ENCODE measurements around the gene FBXL13. TPM values are rescaled to one million over a fixed set of nuclear protein-coding genes. Genes with fewer than 3 reads are reported as not detected.
"Not testable (repeated sequence)": the region's sequence is repeated elsewhere in the genome, so short reads cannot be mapped to it uniquely, and the experiment has no call there.

The FBXL13 gene
- total RNA-seq, 1 donor from 2014 or later, result 3.0 TPM

DNA sequence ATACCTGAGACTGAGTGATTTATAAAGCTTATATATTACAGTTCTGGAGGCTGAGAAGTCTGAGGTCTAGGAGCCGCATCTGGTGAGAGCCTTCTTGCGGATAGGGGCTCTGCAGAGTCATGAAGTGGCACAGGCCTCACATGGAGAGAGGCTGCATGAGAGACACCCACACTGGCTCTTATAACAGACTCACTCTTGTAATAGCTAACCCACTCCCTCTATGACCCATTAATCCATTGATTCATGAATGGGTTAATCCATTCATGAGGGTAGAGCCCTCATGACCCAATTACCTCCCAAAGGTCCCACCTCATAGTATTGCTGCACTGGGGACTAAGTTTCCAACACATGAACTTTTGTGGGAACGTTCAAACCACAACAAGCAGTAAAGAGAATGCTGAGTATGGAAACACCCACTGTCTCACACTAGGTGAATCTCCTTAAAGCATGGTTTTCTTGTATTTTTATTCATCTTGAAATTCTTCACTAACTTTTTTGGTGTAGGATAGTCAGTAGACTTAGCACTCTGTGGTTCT, 304.9 kb downstream of the FBXL13 start:
- H3K9me3 ChIP-seq; H3K27ac ChIP-seq; H3K4me3 ChIP-seq; H3K27me3 ChIP-seq; ATAC-seq; H3K4me1 ChIP-seq; intact Hi-C loops (cut with DNase I); DNase-seq; H3K36me3 ChIP-seq: not testable (repeated sequence)

DNA sequence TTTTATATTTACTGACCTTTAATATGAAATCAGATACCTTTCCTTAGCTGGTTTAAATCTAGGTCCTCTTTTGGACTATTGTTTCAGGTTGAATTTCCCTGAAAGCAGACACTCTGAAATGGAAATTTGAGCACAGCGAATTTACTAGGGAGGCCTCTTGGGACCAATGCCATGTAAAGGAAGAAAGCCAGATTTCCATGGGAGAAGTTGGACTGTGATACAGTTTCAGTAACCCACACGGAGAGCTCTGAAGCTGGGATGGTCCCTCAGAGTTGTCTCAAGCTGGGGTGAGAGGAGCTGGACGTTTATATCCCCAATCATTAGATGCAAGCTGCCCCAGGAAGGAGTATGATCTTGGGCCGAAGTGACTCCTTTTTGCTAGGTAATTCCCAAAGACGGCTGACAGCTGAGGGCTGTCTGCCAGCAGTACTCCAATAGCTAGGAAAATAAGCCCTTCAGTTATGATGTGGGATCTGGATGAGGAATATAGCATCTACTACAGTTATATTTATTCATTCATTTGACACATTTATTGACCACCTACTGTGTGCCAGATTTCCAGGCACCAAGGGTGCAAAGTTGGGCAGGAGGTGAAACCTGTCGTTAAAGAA, 311.2 kb downstream of the FBXL13 start:
- H3K36me3 ChIP-seq; intact Hi-C loops (cut with DNase I); H3K27me3 ChIP-seq; H3K27ac ChIP-seq; DNase-seq; H3K9me3 ChIP-seq; H3K4me1 ChIP-seq; H3K4me3 ChIP-seq; ATAC-seq: not testable (repeated sequence)

Other genes starting within 250 kb of the FBXL13 start
- 0.58 TPM for gene LRRC17, start 161.8 kb downstream of the FBXL13 start, total RNA-seq
- gene ARMC10, start 344 bp upstream of the FBXL13 start, total RNA-seq, result 33.3 TPM
- 13.3 TPM for gene NAPEPLD, start 74.3 kb upstream of the FBXL13 start, total RNA-seq
- 43.6 TPM for gene PMPCB, start 222.6 kb upstream of the FBXL13 start, total RNA-seq